ENCODE results near the gene AGAP6.
"Not testable (repeated sequence)": the region's sequence is repeated elsewhere in the genome, so short reads cannot be mapped to it uniquely, and the experiment has no call there.

GRCh38 chr10:49972094-49972493 lies 16.1 kb upstream of the AGAP6 start:
- TF ChIP-seq, protein P1, sequence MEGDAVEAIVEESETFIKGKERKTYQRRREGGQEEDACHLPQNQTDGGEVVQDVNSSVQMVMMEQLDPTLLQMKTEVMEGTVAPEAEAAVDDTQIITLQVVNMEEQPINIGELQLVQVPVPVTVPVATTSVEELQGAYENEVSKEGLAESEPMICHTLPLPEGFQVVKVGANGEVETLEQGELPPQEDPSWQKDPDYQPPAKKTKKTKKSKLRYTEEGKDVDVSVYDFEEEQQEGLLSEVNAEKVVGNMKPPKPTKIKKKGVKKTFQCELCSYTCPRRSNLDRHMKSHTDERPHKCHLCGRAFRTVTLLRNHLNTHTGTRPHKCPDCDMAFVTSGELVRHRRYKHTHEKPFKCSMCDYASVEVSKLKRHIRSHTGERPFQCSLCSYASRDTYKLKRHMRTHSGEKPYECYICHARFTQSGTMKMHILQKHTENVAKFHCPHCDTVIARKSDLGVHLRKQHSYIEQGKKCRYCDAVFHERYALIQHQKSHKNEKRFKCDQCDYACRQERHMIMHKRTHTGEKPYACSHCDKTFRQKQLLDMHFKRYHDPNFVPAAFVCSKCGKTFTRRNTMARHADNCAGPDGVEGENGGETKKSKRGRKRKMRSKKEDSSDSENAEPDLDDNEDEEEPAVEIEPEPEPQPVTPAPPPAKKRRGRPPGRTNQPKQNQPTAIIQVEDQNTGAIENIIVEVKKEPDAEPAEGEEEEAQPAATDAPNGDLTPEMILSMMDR (conservative IDR thresholded peaks at IDR 0.05; ENCODE audit: low read length), result not testable (repeated sequence)
- not testable (repeated sequence) for TF ChIP-seq EZH2phosphoT487 (IDR thresholded peaks at IDR 0.05; ENCODE audit: borderline replicate concordance, low read depth, low read length)

Measured in OCI-LY7 (cell line).